Body of pancreas (tissue), 4 donors: ENCODE results near the gene ULK4. TPM values are rescaled to one million over a fixed set of nuclear protein-coding genes. Genes with fewer than 3 reads are reported as not detected.

Experiments
- ATAC-seq: fragments of 150-250 bp; one replicate; pipeline ENCODE4 v1.9.1; 2016
- DNase-seq, 4 donors: peaks; one replicate each; pipeline ENCODE4 v3.0.0-alpha.2; 2019
- H3K27ac ChIP-seq, 4 donors: fragments of 200-600 bp; sonication (generic); 1 replicate in 3 of 4; 2 replicates in 1 of 4; pipeline versions ENCODE4 v1.5.1 to v1.6.1; 2016 to 2019; ENCODE audit warnings: mild to moderate bottlenecking in 1 of 4, mixed read lengths in 1 of 4, moderate library complexity in 1 of 4
- H3K27me3 ChIP-seq, 2 donors: fragments of 200-600 bp; sonication (generic); one replicate each; pipeline ENCODE4 v1.6.0; 2016; ENCODE audit warnings: mild to moderate bottlenecking in 1 of 2
- H3K36me3 ChIP-seq, 2 donors: fragments of 200-600 bp; sonication (generic); replicated peaks in 1 of 2; 2 replicates each; pipeline ENCODE4 v1.5.1; 2016; ENCODE audit warnings: low read depth in 2 of 2; ENCODE audit not compliant: insufficient read depth in 1 of 2
- H3K4me1 ChIP-seq: fragments of 200-600 bp; sonication (generic); one replicate; pipeline ENCODE4 v1.6.0; 2016
- H3K4me3 ChIP-seq, 2 donors: fragments of 200-600 bp; sonication (generic); 1 replicate in 1 of 2; 2 replicates in 1 of 2; pipeline ENCODE4 v1.5.1; 2016 to 2019
- H3K9me3 ChIP-seq, 3 donors: fragments of 200-600 bp; sonication (generic); 1 replicate in 2 of 3; 2 replicates in 1 of 3; pipeline ENCODE4 v1.5.1; 2016
- CTCF ChIP-seq, 7 experiments: fragments of 450-650 bp in 4 of 7; fragments of 200-600 bp in 3 of 7; sonication (generic) in 3 of 7; IDR thresholded peaks; one replicate each; pipeline ENCODE4 v1.5.1; 2016 to 2019; ENCODE audit warnings: antibody characterized with exemption in 7 of 7
- POLR2A ChIP-seq, 3 donors: fragments of 450-650 bp; IDR thresholded peaks; one replicate each; pipeline ENCODE4 v1.6.1; 2016; ENCODE audit warnings: antibody characterized with exemption in 3 of 3, mild to moderate bottlenecking in 2 of 3
- WGBS, 2 donors: methylation state at CpG; one replicate each; pipeline ENCODE4 v1.1.5; 2017; 5-methylcytosine and 5-hydroxymethylcytosine counted together
- intact Hi-C: fragments of 100-400 bp; cut with DNase I; formaldehyde crosslinking; loops from one replicate; pipeline ENCODE4 v1.15.1; 2023
- total RNA-seq, 2 donors: library from RNA; depleted of rRNA; stranded (reverse); fragments of >200 nt; gene quantifications; one replicate each; pipeline ENCODE4 v1.1.0, GENCODE V29; 2016

Gene ULK4
- total RNA-seq, 2 donors from 2014 or later: 7.3 to 12.5 TPM

GRCh38 chr3:41208507-41209220 is 753.2 kb downstream of the ULK4 start:
- intact Hi-C loops: no loop called here
- no peak for DNase-seq
- H3K27me3 ChIP-seq: no peaks in the 10 kb centered on the region
- no peaks in the 10 kb centered on the region for H3K36me3 ChIP-seq
- TF ChIP-seq CTCF (IDR thresholded peaks at IDR 0.05): no peak
- no peak for TF ChIP-seq POLR2A (IDR thresholded peaks at IDR 0.05)
- H3K4me1 ChIP-seq: peaks cover 59% of the 10 kb centered on the region
- H3K4me3 ChIP-seq: no peak overlapping the region
- no peaks in the 10 kb centered on the region for H3K9me3 ChIP-seq
- WGBS, 2 donors: 36 to 48% methylated on average over 7 of the region's 7 CpGs
- H3K27ac ChIP-seq: no peak overlapping the region
- ATAC-seq: no peak

GRCh38 chr3:41207355-41207754 is 754.5 kb downstream of the ULK4 start:
- Histone ChIP-seq H3K4me1 (peaks cover 69% of the 10 kb centered on the region), H3K27ac (no peak overlapping the region), H3K4me3 (no peak overlapping the region), H3K36me3 (no peaks in the 10 kb centered on the region), H3K27me3 (no peaks in the 10 kb centered on the region), H3K9me3 (no peaks in the 10 kb centered on the region)
- TF ChIP-seq POLR2A (IDR thresholded peaks at IDR 0.05) (no peak), CTCF (IDR thresholded peaks at IDR 0.05) (no peak)
- intact Hi-C loops: no loop called here
- ATAC-seq: no peak
- peak in 1 of 4 donors; percentile 24 for DNase-seq
- WGBS, 2 donors: 8 to 11% methylated on average over 1 of the region's 1 CpG

- DNase-seq (no peak), ATAC-seq (no peak)
- no peaks in the 10 kb centered on the region for H3K27me3 ChIP-seq
- no peak overlapping the region for H3K27ac ChIP-seq
- peaks cover 80% of the 10 kb centered on the region for H3K4me1 ChIP-seq
- WGBS, 2 donors: 87 to 92% methylated on average over 9 of the region's 9 CpGs
- H3K9me3 ChIP-seq: no peaks in the 10 kb centered on the region
- H3K4me3 ChIP-seq: no peak overlapping the region
- no peak for TF ChIP-seq POLR2A (IDR thresholded peaks at IDR 0.05)
- TF ChIP-seq CTCF (IDR thresholded peaks at IDR 0.05): no peak
- intact Hi-C loops: no loop called here
- H3K36me3 ChIP-seq: no peaks in the 10 kb centered on the region
These were observed 756.3 kb downstream of the ULK4 start for GRCh38 chr3:41205591-41205990.

GRCh38 chr3:41204369-41204768 is 757.5 kb downstream of the ULK4 start:
- ATAC-seq (no peak), DNase-seq (no peak)
- Histone ChIP-seq H3K27ac (no peak overlapping the region), H3K4me3 (no peak overlapping the region), H3K27me3 (no peaks in the 10 kb centered on the region), H3K9me3 (no peaks in the 10 kb centered on the region), H3K36me3 (no peaks in the 10 kb centered on the region), H3K4me1 (peaks cover 80% of the 10 kb centered on the region)
- WGBS, 2 donors: 83 to 85% methylated on average over 1 of the region's 1 CpG
- no peak for TF ChIP-seq CTCF (IDR thresholded peaks at IDR 0.05)
- intact Hi-C loops: loop anchor here (5.0 kb wide), 1 partner anchor 622 kb away; no protein-coding TSS in a partner anchor

- H3K36me3 ChIP-seq: no peaks in the 10 kb centered on the region
- no peaks in the 10 kb centered on the region for H3K9me3 ChIP-seq
- peak overlapping the region in 1 of 4 donors; percentile 1 for H3K27ac ChIP-seq
- intact Hi-C loops: loop anchor here (5.0 kb wide), 1 partner anchor 621 kb away; no protein-coding TSS in a partner anchor
- H3K4me3 ChIP-seq: no peak overlapping the region
- peaks cover 66% of the 10 kb centered on the region for H3K4me1 ChIP-seq
- DNase-seq: peak in 3 of 4 donors; percentile 23 to 25 (median 23)
- TF ChIP-seq CTCF (IDR thresholded peaks at IDR 0.05) (peak in 5 of 7 experiments; percentile 34 to 52 (median 38)), POLR2A (IDR thresholded peaks at IDR 0.05) (no peak)
- no peaks in the 10 kb centered on the region for H3K27me3 ChIP-seq
- no peak for ATAC-seq
These were observed 759.0 kb downstream of the ULK4 start for GRCh38 chr3:41202834-41203345.
